ENCODE measurements around the gene TIGD4. TPM values are rescaled to one million over a fixed set of nuclear protein-coding genes. Genes with fewer than 3 reads are reported as not detected.

The TIGD4 gene
- total RNA-seq, 1 donor from 2014 or later: 3.8 TPM

DNA sequence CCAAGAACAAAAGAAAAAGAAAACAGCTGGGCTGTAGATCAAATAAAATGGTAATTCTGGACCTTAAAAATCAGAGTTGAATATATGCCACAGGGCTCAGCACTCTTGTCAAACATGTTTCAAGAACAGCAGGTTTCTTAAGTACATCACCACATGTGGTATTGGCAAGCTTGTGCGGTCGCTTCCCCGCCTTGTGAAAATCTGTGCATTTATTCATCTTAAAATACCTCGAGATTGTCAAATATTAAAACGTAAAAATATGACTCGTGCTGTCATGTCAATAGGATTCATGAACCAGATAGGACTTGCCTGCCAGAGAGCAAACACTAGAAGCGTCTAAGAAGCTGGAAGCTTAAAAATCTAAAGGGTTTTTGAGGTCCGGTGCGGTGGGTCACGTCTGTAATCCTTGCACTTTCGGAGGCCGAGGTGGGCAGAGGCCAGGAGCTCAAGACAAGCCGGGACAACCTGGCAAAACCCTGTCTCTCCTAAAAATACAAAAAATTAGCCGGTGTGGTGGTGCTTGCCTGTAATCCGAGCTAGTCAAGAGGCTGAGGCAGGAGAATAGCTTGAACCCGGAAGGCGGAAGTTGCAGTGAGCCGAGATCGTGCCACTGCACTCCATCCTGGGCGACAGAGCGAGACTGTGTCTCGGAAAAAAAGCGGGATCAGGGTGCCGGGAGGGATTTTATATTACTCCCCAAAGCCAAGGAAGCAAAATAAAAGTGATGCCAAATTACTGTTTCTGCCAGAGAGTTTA is 59.6 kb downstream of the TIGD4 start:
- no peak overlapping the region for H3K4me3 Mint-ChIP-seq
- no peaks in the 10 kb centered on the region for H3K27me3 Mint-ChIP-seq (ENCODE audit: low read depth)
- H3K27ac Mint-ChIP-seq (ENCODE audit: unreplicated experiment): no peak overlapping the region
- H3K9me3 Mint-ChIP-seq: peaks cover 8% of the 10 kb centered on the region
- peaks cover 2% of the 10 kb centered on the region for H3K36me3 Mint-ChIP-seq (ENCODE audit: low read depth)
- TF ChIP-seq, protein P1, sequence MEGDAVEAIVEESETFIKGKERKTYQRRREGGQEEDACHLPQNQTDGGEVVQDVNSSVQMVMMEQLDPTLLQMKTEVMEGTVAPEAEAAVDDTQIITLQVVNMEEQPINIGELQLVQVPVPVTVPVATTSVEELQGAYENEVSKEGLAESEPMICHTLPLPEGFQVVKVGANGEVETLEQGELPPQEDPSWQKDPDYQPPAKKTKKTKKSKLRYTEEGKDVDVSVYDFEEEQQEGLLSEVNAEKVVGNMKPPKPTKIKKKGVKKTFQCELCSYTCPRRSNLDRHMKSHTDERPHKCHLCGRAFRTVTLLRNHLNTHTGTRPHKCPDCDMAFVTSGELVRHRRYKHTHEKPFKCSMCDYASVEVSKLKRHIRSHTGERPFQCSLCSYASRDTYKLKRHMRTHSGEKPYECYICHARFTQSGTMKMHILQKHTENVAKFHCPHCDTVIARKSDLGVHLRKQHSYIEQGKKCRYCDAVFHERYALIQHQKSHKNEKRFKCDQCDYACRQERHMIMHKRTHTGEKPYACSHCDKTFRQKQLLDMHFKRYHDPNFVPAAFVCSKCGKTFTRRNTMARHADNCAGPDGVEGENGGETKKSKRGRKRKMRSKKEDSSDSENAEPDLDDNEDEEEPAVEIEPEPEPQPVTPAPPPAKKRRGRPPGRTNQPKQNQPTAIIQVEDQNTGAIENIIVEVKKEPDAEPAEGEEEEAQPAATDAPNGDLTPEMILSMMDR (conservative IDR thresholded peaks at IDR 0.05): no peak
- no peak for DNase-seq (ENCODE audit: low read depth, low spot score)
- peaks cover 5% of the 10 kb centered on the region for H3K4me1 Mint-ChIP-seq

Other genes starting within 250 kb of the TIGD4 start
- 33.4 and 42.4 TPM in 2 replicates for gene FBXW7, start 243.6 kb downstream of the TIGD4 start, total RNA-seq
- 0.44 and 1.3 TPM in 2 replicates for gene TMEM154, start 99.7 kb downstream of the TIGD4 start, total RNA-seq
- gene ARFIP1, start 224 bp upstream of the TIGD4 start, total RNA-seq: 37.4 and 40.2 TPM in 2 replicates
- gene FHDC1, start 156.6 kb upstream of the TIGD4 start, total RNA-seq: 52.0 and 54.5 TPM in 2 replicates

Data from neural crest cell (in vitro differentiated cells).